Left forelimb (tissue), 1 donor: ENCODE data around the gene RNF123.
"Not testable (repeated sequence)": the region's sequence is repeated elsewhere in the genome, so short reads cannot be mapped to it uniquely, and the experiment has no call there.

Experiments used
- DNase-seq: peaks from one replicate; pipeline ENCODE4 v3.0.0-alpha.2; 2018; ENCODE audit warnings: low spot score

Gene RNF123

GRCh38 chr3:49681232-49681522, 8.2 kb upstream of the RNF123 start:
- DNase-seq: no peak

- DNase-seq: no peak
Measured at GRCh38 chr3:49681543-49681942, 7.8 kb upstream of the RNF123 start.

GRCh38 chr3:49683162-49683561, 6.2 kb upstream of the RNF123 start:
- no peak for DNase-seq

- DNase-seq: not testable (repeated sequence)
Measured at GRCh38 chr3:49684453-49684852, 4.9 kb upstream of the RNF123 start.

GRCh38 chr3:49685103-49685502, 4.3 kb upstream of the RNF123 start:
- DNase-seq: not testable (repeated sequence)

- DNase-seq: not testable (repeated sequence)
Measured at GRCh38 chr3:49685846-49686245, 3.5 kb upstream of the RNF123 start.

- DNase-seq: not testable (repeated sequence)
Measured at GRCh38 chr3:49686346-49686745, 3.0 kb upstream of the RNF123 start.

GRCh38 chr3:49686769-49687423, 2.5 kb upstream of the RNF123 start:
- DNase-seq: not testable (repeated sequence)

GRCh38 chr3:49687424-49687795, 1.9 kb upstream of the RNF123 start:
- DNase-seq: not testable (repeated sequence)

- not testable (repeated sequence) for DNase-seq
Measured at GRCh38 chr3:49688338-49689045, 865 bp upstream of the RNF123 start.

- not testable (repeated sequence) for DNase-seq
Measured at GRCh38 chr3:49689908-49690624, 709 bp downstream of the RNF123 start.

- DNase-seq: not testable (repeated sequence)
Measured at GRCh38 chr3:49690856-49691255, 1.5 kb downstream of the RNF123 start.

- not testable (repeated sequence) for DNase-seq
Measured at GRCh38 chr3:49691481-49691880, 2.1 kb downstream of the RNF123 start.

- not testable (repeated sequence) for DNase-seq
Measured at GRCh38 chr3:49694409-49695070, 5.2 kb downstream of the RNF123 start.

- not testable (repeated sequence) for DNase-seq
Measured at GRCh38 chr3:49695350-49696015, 6.1 kb downstream of the RNF123 start.

- DNase-seq: no peak
Measured at GRCh38 chr3:49699281-49699979, 10.1 kb downstream of the RNF123 start.

GRCh38 chr3:49700014-49700413, 10.7 kb downstream of the RNF123 start:
- no peak for DNase-seq

- no peak for DNase-seq
Measured at GRCh38 chr3:49700453-49701128, 11.2 kb downstream of the RNF123 start.

- DNase-seq: no peak
Measured at GRCh38 chr3:49701388-49702077, 12.2 kb downstream of the RNF123 start.

- DNase-seq: no peak
Measured at GRCh38 chr3:49702672-49703071, 13.3 kb downstream of the RNF123 start.
